ENCODE results near the gene ARHGAP42. TPM values are rescaled to one million over a fixed set of nuclear protein-coding genes. Genes with fewer than 3 reads are reported as not detected.

The ARHGAP42 gene
- polyA plus RNA-seq, 3 donors from 2014 or later = 0.27 to 1.2 (median 0.74) TPM

DNA sequence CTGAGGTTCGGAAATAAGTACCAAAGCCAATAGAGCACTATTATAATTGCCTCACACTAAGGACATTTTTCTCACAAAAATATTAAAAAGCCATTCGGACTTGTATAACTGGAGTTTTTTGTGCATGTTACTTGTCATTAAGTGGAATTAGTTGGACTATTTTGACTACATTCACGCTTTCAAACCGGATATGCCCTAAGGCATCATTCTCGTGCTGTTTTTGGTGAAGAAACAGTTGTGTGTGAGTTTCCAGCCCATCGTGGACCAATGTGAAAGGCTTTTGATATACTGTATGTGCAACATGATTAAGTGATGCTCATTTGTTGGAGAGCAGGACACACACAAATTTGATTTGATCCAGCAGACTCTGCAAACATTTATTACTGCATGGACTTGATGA lies 249.7 kb downstream of the ARHGAP42 start:
- no peaks in the 10 kb centered on the region for H3K4me1 Mint-ChIP-seq
- H3K4me3 Mint-ChIP-seq = no peak overlapping the region
- DNase-seq = no peak
- peaks cover 0 to 1% (median 0%) of the 10 kb centered on the region in 6 donors for H3K9me3 Mint-ChIP-seq
- no peak overlapping the region for H3K27ac Mint-ChIP-seq
- peaks cover 0 to 4% (median 4%) of the 10 kb centered on the region in 3 donors for H3K36me3 Mint-ChIP-seq
- H3K27me3 Mint-ChIP-seq (ENCODE audit: low read depth in 3 of 3) = peaks cover 0 to 4% (median 0%) of the 10 kb centered on the region in 3 donors

DNA sequence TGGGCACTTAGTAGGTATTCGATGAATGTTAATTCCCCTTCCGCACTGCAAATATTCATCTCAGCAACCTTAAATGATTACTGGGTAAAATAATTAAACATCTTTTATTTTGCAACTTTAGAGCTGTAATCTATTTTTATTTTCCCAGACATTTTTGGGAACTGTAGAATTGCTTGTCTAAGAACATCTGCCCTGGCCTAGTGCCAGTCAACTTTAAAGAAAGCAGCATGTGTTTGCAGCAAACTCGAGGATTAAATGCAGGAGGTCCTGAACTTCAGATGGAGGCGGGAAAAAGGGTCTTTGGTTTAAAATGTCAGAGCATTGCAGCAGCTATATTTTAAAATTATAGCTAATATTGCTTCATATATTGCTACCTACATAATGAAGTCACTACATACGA lies 252.5 kb downstream of the ARHGAP42 start:
- Mint-ChIP-seq H3K9me3 (peaks cover 0 to 1% (median 0%) of the 10 kb centered on the region in 6 donors), H3K27me3 (ENCODE audit: low read depth in 3 of 3) (peaks cover 0 to 4% (median 0%) of the 10 kb centered on the region in 3 donors), H3K4me1 (no peaks in the 10 kb centered on the region), H3K27ac (no peak overlapping the region), H3K36me3 (peaks cover 4 to 8% (median 5%) of the 10 kb centered on the region in 3 donors), H3K4me3 (no peak overlapping the region)
- DNase-seq = no peak

DNA sequence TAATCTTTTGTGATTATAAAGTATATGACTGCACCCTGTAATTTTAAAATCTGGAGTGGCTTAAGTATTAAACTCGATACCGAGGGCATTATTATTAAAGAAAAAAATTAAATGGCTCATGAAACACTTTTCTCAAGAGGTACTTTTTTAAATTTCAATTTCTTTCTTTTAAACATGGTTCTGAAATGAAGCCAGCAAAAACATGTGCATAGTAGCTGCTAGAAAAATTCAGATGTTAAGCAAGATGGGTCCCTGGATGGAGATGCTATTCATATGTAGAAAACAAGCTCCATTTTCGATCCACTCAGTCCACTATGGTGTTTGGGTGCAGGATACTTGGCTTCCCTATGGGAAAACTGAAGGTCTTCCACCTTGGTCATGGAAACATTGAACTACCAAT lies 253.0 kb downstream of the ARHGAP42 start:
- no peak overlapping the region for H3K27ac Mint-ChIP-seq
- H3K27me3 Mint-ChIP-seq (ENCODE audit: low read depth in 3 of 3) = peaks cover 0 to 4% (median 0%) of the 10 kb centered on the region in 3 donors
- H3K4me3 Mint-ChIP-seq = no peak overlapping the region
- no peak for DNase-seq
- H3K36me3 Mint-ChIP-seq = peaks cover 4 to 9% (median 8%) of the 10 kb centered on the region in 3 donors
- H3K9me3 Mint-ChIP-seq = peaks cover 0 to 1% (median 0%) of the 10 kb centered on the region in 6 donors
- H3K4me1 Mint-ChIP-seq = no peaks in the 10 kb centered on the region

DNA sequence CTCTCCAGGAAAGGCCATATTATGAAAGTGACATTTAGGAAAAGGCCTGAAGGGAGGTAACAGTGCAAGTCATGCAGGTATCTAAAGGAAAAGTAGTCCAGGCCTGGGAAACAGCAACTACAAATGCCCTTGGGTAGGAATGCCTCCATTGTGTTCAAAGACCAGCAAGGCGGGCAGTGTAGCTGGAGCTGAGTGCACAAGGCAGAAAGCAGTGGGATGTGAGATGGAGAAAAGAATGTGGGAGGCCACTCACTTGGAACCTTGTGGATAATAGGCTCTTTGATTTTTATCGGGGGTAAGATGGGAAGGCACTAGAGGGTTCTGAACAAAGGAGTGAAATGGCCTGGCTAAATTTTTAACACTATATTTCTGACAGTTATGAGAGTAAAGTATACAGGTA lies 253.9 kb downstream of the ARHGAP42 start:
- no peak overlapping the region for H3K4me3 Mint-ChIP-seq
- H3K27ac Mint-ChIP-seq = no peak overlapping the region
- DNase-seq = no peak
- H3K9me3 Mint-ChIP-seq = peaks cover 0 to 1% (median 0%) of the 10 kb centered on the region in 6 donors
- peaks cover 4 to 9% (median 8%) of the 10 kb centered on the region in 3 donors for H3K36me3 Mint-ChIP-seq
- no peaks in the 10 kb centered on the region for H3K4me1 Mint-ChIP-seq
- H3K27me3 Mint-ChIP-seq (ENCODE audit: low read depth in 3 of 3) = peaks cover 0 to 4% (median 0%) of the 10 kb centered on the region in 3 donors

DNA sequence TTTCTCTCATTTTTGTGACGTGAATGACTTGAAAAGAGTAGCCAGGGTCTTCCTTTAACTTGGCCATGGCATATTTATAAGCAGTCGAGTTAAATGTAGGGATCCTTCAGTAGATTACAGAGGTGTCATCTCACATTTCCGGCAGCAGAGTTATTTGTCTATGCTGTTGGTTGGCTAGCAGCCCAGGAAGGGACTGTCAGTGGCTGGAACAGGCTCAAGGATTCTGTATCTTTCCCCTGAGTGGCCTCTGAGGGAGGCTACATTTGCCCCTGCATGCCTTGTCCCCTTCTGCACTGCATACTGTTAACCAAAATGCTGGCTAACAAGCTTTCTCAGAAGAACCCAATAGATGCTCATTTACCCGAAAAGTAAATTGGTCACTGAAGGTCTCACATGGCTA lies 254.9 kb downstream of the ARHGAP42 start:
- no peaks in the 10 kb centered on the region for H3K4me1 Mint-ChIP-seq
- no peak for DNase-seq
- H3K4me3 Mint-ChIP-seq = no peak overlapping the region
- no peak overlapping the region for H3K27ac Mint-ChIP-seq
- peaks cover 4 to 9% (median 8%) of the 10 kb centered on the region in 3 donors for H3K36me3 Mint-ChIP-seq
- H3K27me3 Mint-ChIP-seq (ENCODE audit: low read depth in 3 of 3) = peaks cover 0 to 4% (median 1%) of the 10 kb centered on the region in 3 donors
- peaks cover 0 to 1% (median 0%) of the 10 kb centered on the region in 6 donors for H3K9me3 Mint-ChIP-seq

DNA sequence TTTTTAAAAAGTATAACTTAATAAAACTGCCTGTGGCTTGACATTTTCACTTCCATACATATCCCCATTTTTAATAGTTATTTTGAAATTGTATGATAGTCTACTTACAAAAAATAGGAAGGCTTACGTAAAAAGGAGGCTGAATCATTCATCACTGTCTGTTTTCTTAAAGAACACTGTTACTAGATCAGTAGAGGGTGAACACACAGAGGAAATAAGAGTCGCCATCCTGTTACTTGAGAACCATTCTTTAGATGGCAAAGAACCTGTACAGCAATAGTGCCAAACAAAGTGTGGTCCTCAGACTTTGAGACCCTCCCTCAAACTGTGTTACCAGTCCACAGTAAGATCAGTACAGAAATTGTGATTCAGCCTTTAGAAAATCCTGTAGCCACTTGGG lies 261.8 kb downstream of the ARHGAP42 start:
- no peak overlapping the region for H3K4me3 Mint-ChIP-seq
- peaks cover 0 to 1% (median 0%) of the 10 kb centered on the region in 3 donors for H3K27me3 Mint-ChIP-seq (ENCODE audit: low read depth in 3 of 3)
- DNase-seq = no peak
- H3K4me1 Mint-ChIP-seq = peaks cover 1 to 7% of the 10 kb centered on the region in 2 donors
- no peak overlapping the region for H3K27ac Mint-ChIP-seq
- H3K9me3 Mint-ChIP-seq = no peaks in the 10 kb centered on the region
- peaks cover 0 to 21% (median 14%) of the 10 kb centered on the region in 3 donors for H3K36me3 Mint-ChIP-seq

DNA sequence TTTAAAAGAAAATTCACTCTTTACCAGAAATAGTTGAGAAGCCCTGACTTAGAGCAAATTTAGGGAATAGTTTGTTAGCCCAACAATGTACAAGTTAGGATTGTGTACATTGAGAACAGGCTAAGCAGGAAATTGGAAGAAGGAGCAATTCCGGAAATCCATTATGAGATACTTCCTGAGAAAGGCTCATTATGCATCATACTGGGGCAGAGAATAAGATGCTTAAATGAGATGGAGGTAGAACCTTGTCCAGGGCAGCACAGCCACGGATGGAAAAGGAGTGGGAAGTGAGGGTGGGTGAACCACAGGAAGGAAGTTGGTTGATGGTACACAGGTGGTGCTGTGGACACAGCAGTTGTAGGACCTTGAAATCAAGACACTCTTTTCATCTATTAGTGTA lies 262.4 kb downstream of the ARHGAP42 start:
- DNase-seq = no peak
- Mint-ChIP-seq H3K27me3 (ENCODE audit: low read depth in 3 of 3) (peaks cover 0 to 1% (median 0%) of the 10 kb centered on the region in 3 donors), H3K4me1 (peaks cover 1 to 7% of the 10 kb centered on the region in 2 donors), H3K4me3 (no peak overlapping the region), H3K27ac (no peak overlapping the region), H3K36me3 (peaks cover 0 to 17% (median 9%) of the 10 kb centered on the region in 3 donors), H3K9me3 (no peaks in the 10 kb centered on the region)

DNA sequence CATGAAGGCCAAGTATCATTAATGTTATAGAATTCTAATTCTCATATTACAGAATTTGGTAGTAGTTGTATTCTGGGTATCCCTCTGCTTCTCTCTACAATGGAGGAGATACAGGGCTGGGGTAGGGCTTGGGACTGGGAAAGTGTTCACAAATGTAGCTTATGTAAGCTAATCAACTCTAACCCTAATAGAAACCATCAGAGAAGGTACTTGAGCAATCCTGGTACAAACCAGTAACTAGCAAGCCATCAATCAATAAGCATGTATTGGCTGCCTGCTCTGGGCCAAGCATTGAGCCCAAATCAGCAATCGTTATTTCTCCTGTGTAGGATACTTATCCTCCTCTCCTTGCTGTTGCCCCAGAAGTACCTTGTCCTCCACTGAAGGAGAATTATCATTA lies 268.2 kb downstream of the ARHGAP42 start:
- no peak overlapping the region for H3K4me3 Mint-ChIP-seq
- peaks cover 0 to 1% (median 0%) of the 10 kb centered on the region in 3 donors for H3K27me3 Mint-ChIP-seq (ENCODE audit: low read depth in 3 of 3)

DNA sequence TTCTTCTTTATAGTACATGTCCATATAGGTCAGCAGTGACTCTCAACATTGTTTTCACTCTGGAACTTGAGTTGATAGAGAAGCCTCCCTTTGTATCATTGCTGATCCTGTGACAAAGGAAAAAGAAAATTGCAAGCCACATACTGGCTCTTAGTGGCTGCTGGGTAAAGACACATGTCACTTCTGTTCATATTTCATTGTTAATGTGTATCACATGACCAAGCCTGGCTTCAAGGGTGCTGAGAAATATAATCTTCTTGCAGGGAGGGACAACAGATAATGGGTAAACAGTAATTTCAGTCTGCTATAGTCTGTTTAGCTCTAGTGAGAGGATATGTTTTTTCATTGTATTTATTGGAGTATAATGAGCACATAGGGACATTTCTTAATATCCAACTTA lies 269.3 kb downstream of the ARHGAP42 start:
- H3K36me3 Mint-ChIP-seq = peaks cover 6 to 21% (median 9%) of the 10 kb centered on the region in 3 donors
- H3K4me3 Mint-ChIP-seq = no peak overlapping the region
- no peak for DNase-seq
- H3K4me1 Mint-ChIP-seq = no peaks in the 10 kb centered on the region
- H3K9me3 Mint-ChIP-seq = no peaks in the 10 kb centered on the region
- no peak overlapping the region for H3K27ac Mint-ChIP-seq
- H3K27me3 Mint-ChIP-seq (ENCODE audit: low read depth in 3 of 3) = peaks cover 0 to 1% (median 0%) of the 10 kb centered on the region in 3 donors

More for the DNA sequence above, 268.2 kb downstream of the ARHGAP42 start:
- Mint-ChIP-seq H3K4me1 (no peaks in the 10 kb centered on the region), H3K27ac (no peak overlapping the region), H3K36me3 (peaks cover 2 to 19% (median 7%) of the 10 kb centered on the region in 3 donors), H3K9me3 (no peaks in the 10 kb centered on the region)
- no peak for DNase-seq

DNA sequence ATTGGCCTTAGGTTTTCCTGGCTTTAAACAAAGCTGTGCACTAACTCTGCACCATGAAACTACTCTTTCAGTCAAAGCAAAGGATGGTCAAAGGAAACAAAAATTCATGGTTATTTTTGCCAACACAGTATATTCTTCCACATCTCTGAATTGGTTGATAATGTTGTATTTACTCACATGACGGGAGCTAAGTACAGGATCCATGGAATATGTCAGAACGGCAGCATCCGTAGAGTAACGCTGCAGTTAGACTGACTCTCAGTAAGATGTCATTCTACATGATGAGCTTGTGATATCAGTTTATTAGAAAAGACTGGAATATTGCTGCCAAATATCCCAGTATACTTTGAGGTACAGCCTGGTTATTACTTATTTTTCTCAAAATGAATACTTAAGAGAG lies 270.4 kb downstream of the ARHGAP42 start:
- no peaks in the 10 kb centered on the region for H3K4me1 Mint-ChIP-seq
- no peak for DNase-seq
- peaks cover 0 to 1% (median 0%) of the 10 kb centered on the region in 3 donors for H3K27me3 Mint-ChIP-seq (ENCODE audit: low read depth in 3 of 3)
- H3K36me3 Mint-ChIP-seq = peaks cover 6 to 21% (median 13%) of the 10 kb centered on the region in 3 donors
- H3K4me3 Mint-ChIP-seq = no peak overlapping the region
- no peaks in the 10 kb centered on the region for H3K9me3 Mint-ChIP-seq
- no peak overlapping the region for H3K27ac Mint-ChIP-seq

DNA sequence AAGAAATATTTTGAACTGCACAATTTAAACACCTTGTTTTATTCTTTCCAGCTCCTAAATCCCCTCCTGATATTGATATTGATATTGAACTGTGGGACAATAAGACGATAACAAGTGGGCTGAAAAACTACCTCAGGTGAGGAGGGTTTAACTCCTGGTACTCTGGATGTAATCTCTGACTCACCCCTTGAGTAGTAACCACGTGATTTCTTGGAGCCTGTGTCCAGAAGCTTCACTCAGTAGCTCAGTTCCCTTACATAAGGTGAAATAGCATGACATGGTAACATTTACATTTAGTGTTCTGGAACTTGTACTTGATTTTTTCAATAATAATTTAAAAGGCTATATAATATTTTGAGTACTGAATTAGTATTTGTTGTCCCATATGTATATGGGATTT lies 274.5 kb downstream of the ARHGAP42 start:
- H3K4me3 Mint-ChIP-seq = no peak overlapping the region
- DNase-seq = no peak
- peaks cover 0 to 2% (median 0%) of the 10 kb centered on the region in 6 donors for H3K9me3 Mint-ChIP-seq
- H3K36me3 Mint-ChIP-seq = peaks cover 20 to 33% (median 21%) of the 10 kb centered on the region in 3 donors
- H3K27me3 Mint-ChIP-seq (ENCODE audit: low read depth in 3 of 3) = peaks cover 0 to 1% (median 0%) of the 10 kb centered on the region in 3 donors
- H3K4me1 Mint-ChIP-seq = peaks cover 2 to 9% of the 10 kb centered on the region in 2 donors
- no peak overlapping the region for H3K27ac Mint-ChIP-seq

DNA sequence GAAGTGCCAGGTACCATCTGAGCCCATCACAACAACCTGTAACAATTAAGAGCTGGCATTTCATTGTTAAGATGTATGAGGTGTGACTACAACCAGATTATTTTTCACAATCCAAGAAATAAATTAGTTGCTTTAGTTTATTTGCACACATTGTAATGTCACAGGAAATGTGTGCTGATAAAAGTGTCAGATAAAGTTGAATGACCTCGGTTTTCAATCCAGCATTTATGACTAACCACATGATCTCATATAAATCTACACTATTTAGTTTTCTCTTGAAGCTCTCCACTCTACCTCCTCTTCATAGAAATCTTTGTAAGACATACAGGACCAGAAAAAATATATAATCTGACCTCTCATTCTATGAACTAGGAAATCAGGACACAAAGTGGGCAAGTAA lies 276.3 kb downstream of the ARHGAP42 start:
- Mint-ChIP-seq H3K9me3 (peaks cover 0 to 4% (median 0%) of the 10 kb centered on the region in 6 donors), H3K4me1 (peaks cover 2 to 9% of the 10 kb centered on the region in 2 donors), H3K36me3 (peaks cover 25 to 43% (median 30%) of the 10 kb centered on the region in 3 donors), H3K4me3 (no peak overlapping the region), H3K27ac (no peak overlapping the region), H3K27me3 (ENCODE audit: low read depth in 3 of 3) (peaks cover 0 to 1% (median 0%) of the 10 kb centered on the region in 3 donors)
- DNase-seq = no peak

DNA sequence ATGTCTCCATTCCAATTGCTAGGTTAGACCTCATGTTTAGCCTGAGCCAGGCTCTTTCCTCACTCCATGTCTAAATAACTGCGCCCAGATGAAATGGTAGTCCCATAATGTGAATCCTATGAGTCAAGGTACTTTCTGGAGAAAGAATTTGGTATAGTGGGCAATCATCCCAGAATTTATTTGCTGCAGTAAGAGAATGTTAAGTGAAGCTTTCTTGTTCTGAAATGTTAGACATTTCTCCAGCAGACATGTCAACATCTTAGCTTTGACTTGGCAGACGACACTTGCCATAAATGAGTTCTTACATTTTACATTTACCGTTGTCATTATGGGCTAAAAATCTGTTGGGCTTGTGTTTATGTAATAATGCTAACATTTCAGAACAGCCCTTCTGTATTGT lies 277.3 kb downstream of the ARHGAP42 start:
- no peak for DNase-seq
- Mint-ChIP-seq H3K27ac (no peak overlapping the region), H3K9me3 (peaks cover 2 to 10% (median 4%) of the 10 kb centered on the region in 6 donors), H3K4me1 (peaks cover 2 to 9% of the 10 kb centered on the region in 2 donors), H3K36me3 (peaks cover 32 to 47% (median 36%) of the 10 kb centered on the region in 3 donors), H3K27me3 (ENCODE audit: low read depth in 3 of 3) (no peaks in the 10 kb centered on the region), H3K4me3 (no peak overlapping the region)

DNA sequence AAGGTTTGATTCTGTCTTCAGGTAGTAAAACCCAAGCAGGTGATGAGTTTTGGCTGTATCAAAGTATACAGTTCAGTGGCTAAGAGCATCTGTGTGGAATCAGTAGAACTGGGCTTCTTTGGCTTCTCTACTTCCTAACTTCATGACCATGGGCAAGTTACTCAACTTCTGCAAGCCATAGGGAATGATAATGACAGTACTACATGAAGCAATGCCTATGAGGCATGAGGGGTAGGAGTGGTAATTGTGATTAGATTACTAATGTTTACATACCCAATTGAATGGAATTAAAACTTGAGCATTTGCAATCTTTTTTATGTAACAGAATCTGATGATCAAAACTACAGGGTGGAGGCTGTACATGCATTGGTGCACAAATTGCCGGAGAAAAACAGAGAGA lies 278.3 kb downstream of the ARHGAP42 start:
- peaks cover 3 to 19% (median 10%) of the 10 kb centered on the region in 6 donors for H3K9me3 Mint-ChIP-seq
- H3K4me3 Mint-ChIP-seq = no peak overlapping the region
- H3K36me3 Mint-ChIP-seq = peaks cover 32 to 50% (median 42%) of the 10 kb centered on the region in 3 donors
- H3K27me3 Mint-ChIP-seq (ENCODE audit: low read depth in 3 of 3) = no peaks in the 10 kb centered on the region
- no peak overlapping the region for H3K27ac Mint-ChIP-seq
- peaks cover 2 to 9% of the 10 kb centered on the region in 2 donors for H3K4me1 Mint-ChIP-seq
- DNase-seq = no peak

DNA sequence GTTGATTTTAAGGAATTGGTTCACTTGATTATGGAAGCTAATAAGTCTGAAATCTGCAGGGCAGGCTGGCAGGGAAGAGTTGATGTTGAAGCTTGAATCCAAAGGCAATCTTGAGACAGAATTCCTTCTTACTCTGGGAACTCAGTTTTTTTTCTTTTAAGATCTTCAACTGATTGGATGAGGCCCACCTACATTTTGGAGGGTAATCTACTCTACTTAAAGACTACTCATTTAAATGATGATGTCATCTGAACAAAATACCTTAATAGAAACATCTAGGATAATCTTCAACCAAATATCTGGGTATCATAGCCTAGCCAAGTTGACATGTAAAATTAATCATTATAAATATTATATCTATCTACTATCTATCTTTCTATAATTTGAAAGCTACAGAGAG lies 279.3 kb downstream of the ARHGAP42 start:
- DNase-seq = no peak
- Mint-ChIP-seq H3K4me3 (no peak overlapping the region), H3K36me3 (peaks cover 31 to 54% (median 45%) of the 10 kb centered on the region in 3 donors), H3K9me3 (peaks cover 3 to 21% (median 12%) of the 10 kb centered on the region in 6 donors), H3K4me1 (peaks cover 2 to 9% of the 10 kb centered on the region in 2 donors), H3K27ac (no peak overlapping the region), H3K27me3 (ENCODE audit: low read depth in 3 of 3) (no peaks in the 10 kb centered on the region)

All from immature natural killer cell (primary cell).